HCT116 (cell line): ENCODE results near the gene PTGIR. TPM values are rescaled to one million over a fixed set of nuclear protein-coding genes. Genes with fewer than 3 reads are reported as not detected.

Experiments used
- ATAC-seq: fragments of 200-7000 bp; cut with Tn5 transposase; 2 replicates; pipeline ENCODE4 v1.9.1; 2020; ENCODE audit warnings: mild to moderate bottlenecking, moderate library complexity
- BruUV-seq: library from RNA; stranded (reverse); fragments of 400-500 nt; replicated peaks from 2 replicates; lab custom pipeline; 2021; lab: Mats Ljungman, UMichigan
- CTCF ChIA-PET: fragments of 300-600 bp; sonication (Branson Sonifier 250); formaldehyde crosslinking; loops from one replicate; lab custom pipeline; 2021; ENCODE audit warnings: antibody characterized with exemption; lab: Charles Lee
- POLR2A ChIA-PET: fragments of 300-600, 350-600 bp; sonication (Branson Sonifier 250); formaldehyde crosslinking; loops from one replicate; lab custom pipeline; 2021; ENCODE audit warnings: antibody characterized with exemption; lab: Charles Lee
- RAD21 ChIA-PET, 2 experiments: fragments of 300-600 bp; sonication (Branson Sonifier 250); formaldehyde crosslinking; loops; one replicate each; lab custom pipeline; 2023; ENCODE audit warnings: low total read pairs in 2 of 2; ENCODE audit not compliant: uncharacterized antibody in 2 of 2, unreplicated experiment in 2 of 2, low non-redundant PET in 1 of 2; lab: Charles Lee
- DNase-seq: peaks from one replicate; pipeline ENCODE4 v3.0.0-alpha.2; 2010; ENCODE audit warnings: low read depth, low spot score
- H2AFZ ChIP-seq: fragments of 200-600 bp; shearing (Covaris generic), sonication (generic); 2 replicates; pipeline ENCODE4 v1.6.1; 2017; ENCODE audit warnings: low read depth, mixed run types, mixed read lengths, antibody characterized with exemption, low read length; ENCODE audit not compliant: poor library complexity, severe bottlenecking
- H3K27ac ChIP-seq: 2 replicates; pipeline ENCODE4 v1.5.1; 2012; ENCODE audit warnings: low read depth, low read length
- H3K27me3 ChIP-seq: fragments of 200-600 bp; sonication (generic); 2 replicates; pipeline ENCODE4 v1.6.1; 2016; ENCODE audit warnings: mixed run types, low read length, mixed read lengths; ENCODE audit not compliant: insufficient read depth
- H3K36me3 ChIP-seq, 2 experiments: fragments of 200-500 bp in 1 of 2; fragments of 200-600 bp in 1 of 2; sonication (Bioruptor generic) in 1 of 2; sonication (generic) in 1 of 2; 2 replicates each; pipeline versions ENCODE4 v1.5.1 to v1.6.1; 2014 to 2016; ENCODE audit warnings: low read length in 2 of 2, inconsistent platforms in 1 of 2, mixed read lengths in 1 of 2, mixed run types in 1 of 2; ENCODE audit not compliant: insufficient read depth in 2 of 2, control insufficient read depth in 1 of 2
- H3K4me1 ChIP-seq, 2 experiments: fragments of 200-600 bp in 1 of 2; sonication (generic) in 1 of 2; 2 replicates each; pipeline versions ENCODE4 v1.5.1 to v1.6.1; 2012 to 2017; ENCODE audit warnings: low read length in 2 of 2, inconsistent platforms in 1 of 2, mild to moderate bottlenecking in 1 of 2, mixed read lengths in 1 of 2, mixed run types in 1 of 2, moderate library complexity in 1 of 2; ENCODE audit not compliant: insufficient read depth in 2 of 2, control insufficient read depth in 1 of 2
- H3K4me2 ChIP-seq: fragments of 200-600 bp; sonication (generic); 2 replicates; pipeline ENCODE4 v1.6.1; 2017; ENCODE audit warnings: mixed run types, low read length, mixed read lengths
- H3K4me3 ChIP-seq, 2 experiments: fragments of 200-600 bp in 1 of 2; sonication (generic) in 1 of 2; replicated peaks in 1 of 2; 2 replicates each; pipeline ENCODE4 v1.5.1; 2011 to 2016; ENCODE audit warnings: low read length in 2 of 2, control low read depth in 1 of 2, low read depth in 1 of 2, mild to moderate bottlenecking in 1 of 2, mixed read lengths in 1 of 2, mixed run types in 1 of 2
- H3K79me2 ChIP-seq: fragments of 200-600 bp; sonication (generic); 2 replicates; pipeline ENCODE4 v1.6.1; 2017; ENCODE audit warnings: mild to moderate bottlenecking, mixed run types, low read length, moderate library complexity, mixed read lengths; ENCODE audit not compliant: insufficient read depth
- H3K9ac ChIP-seq: fragments of 200-600 bp; sonication (generic); 2 replicates; pipeline ENCODE4 v1.6.1; 2016; ENCODE audit warnings: low read length, mixed read lengths
- H3K9me2 ChIP-seq: fragments of 200-600 bp; sonication (generic), shearing (Covaris generic); 2 replicates; pipeline ENCODE4 v1.6.1; 2017; ENCODE audit warnings: mixed run types, mild to moderate bottlenecking, moderate library complexity; ENCODE audit not compliant: insufficient read depth
- H3K9me3 ChIP-seq, 2 experiments: fragments of 200-500 bp in 1 of 2; fragments of 200-600 bp in 1 of 2; sonication (Bioruptor generic) in 1 of 2; sonication (generic) in 1 of 2; 2 replicates each; pipeline ENCODE4 v1.6.1; 2014 to 2017; ENCODE audit warnings: low read length in 2 of 2, mixed read lengths in 2 of 2, inconsistent platforms in 1 of 2, low read depth in 1 of 2, mild to moderate bottlenecking in 1 of 2, mixed run types in 1 of 2, moderate library complexity in 1 of 2; ENCODE audit not compliant: control insufficient read depth in 1 of 2, insufficient read depth in 1 of 2
- H4K20me1 ChIP-seq: fragments of 200-600 bp; sonication (generic), shearing (Covaris generic); 2 replicates; pipeline ENCODE4 v1.6.1; 2017; ENCODE audit warnings: mixed run types, mild to moderate bottlenecking, moderate library complexity; ENCODE audit not compliant: insufficient read depth
- CBX3 ChIP-seq: IDR thresholded peaks from 2 replicates; pipeline ENCODE4 v1.6.1; 2012; ENCODE audit warnings: low read depth
- CEBPB ChIP-seq: IDR thresholded peaks from 2 replicates; pipeline ENCODE4 v1.6.1; 2012; ENCODE audit warnings: low read depth
- CTCF ChIP-seq, 3 experiments: fragments of 200-600 bp in 1 of 3; sonication (generic) in 1 of 3; IDR thresholded peaks in 2 of 3; conservative IDR thresholded peaks in 1 of 3; 2 replicates each; pipeline ENCODE4 v1.5.1; 2012 to 2017; ENCODE audit warnings: low read depth in 2 of 3, low read length in 2 of 3, antibody characterized with exemption in 1 of 3, borderline replicate concordance in 1 of 3, control low read depth in 1 of 3, mild to moderate bottlenecking in 1 of 3, mixed read lengths in 1 of 3, mixed run types in 1 of 3, moderate library complexity in 1 of 3; ENCODE audit not compliant: insufficient read depth in 1 of 3
- EGR1 ChIP-seq: IDR thresholded peaks from 2 replicates; pipeline ENCODE4 v1.6.1; 2012; ENCODE audit warnings: low read depth
- ELF1 ChIP-seq: IDR thresholded peaks from 2 replicates; pipeline ENCODE4 v1.6.1; 2012; ENCODE audit warnings: low read depth, borderline replicate concordance
- EZH2 ChIP-seq: fragments of 200-600 bp; sonication (generic); IDR thresholded peaks from 2 replicates; pipeline ENCODE4 v1.6.1; 2017; ENCODE audit warnings: antibody characterized with exemption, mixed run types
- EZH2phosphoT487 ChIP-seq: fragments of 200-600 bp; IDR thresholded peaks from 2 replicates; pipeline ENCODE4 v1.6.1; 2018; ENCODE audit warnings: antibody characterized with exemption, borderline replicate concordance
- JUND ChIP-seq: IDR thresholded peaks from 2 replicates; pipeline ENCODE4 v1.6.1; 2012
- MAX ChIP-seq: IDR thresholded peaks from 2 replicates; pipeline ENCODE4 v1.6.1; 2012
- POLR2A ChIP-seq: IDR thresholded peaks from 2 replicates; pipeline ENCODE4 v1.7.0; 2011; ENCODE audit warnings: borderline replicate concordance; ENCODE audit not compliant: insufficient read depth, insufficient read length; ENCODE audit errors: extremely low read depth
- RAD21 ChIP-seq: IDR thresholded peaks from 2 replicates; pipeline ENCODE4 v1.6.1; 2012; ENCODE audit warnings: low read depth, mild to moderate bottlenecking
- SP1 ChIP-seq: IDR thresholded peaks from 2 replicates; pipeline ENCODE4 v1.6.1; 2012; ENCODE audit warnings: low read depth
- SRF ChIP-seq: IDR thresholded peaks from 2 replicates; pipeline ENCODE4 v1.6.1; 2012; ENCODE audit warnings: low read depth
- TCF7L2 ChIP-seq: IDR thresholded peaks from 2 replicates; pipeline ENCODE4 v1.7.0; 2011; ENCODE audit warnings: borderline replicate concordance, inconsistent platforms; ENCODE audit not compliant: insufficient read depth, insufficient read length; ENCODE audit errors: extremely low read depth
- ZBTB33 ChIP-seq: IDR thresholded peaks from 2 replicates; pipeline ENCODE4 v1.6.1; 2011; ENCODE audit warnings: mild to moderate bottlenecking, low read length, moderate library complexity; ENCODE audit not compliant: insufficient replicate concordance; ENCODE audit errors: extremely low read depth
- ZNF274 ChIP-seq: fragments of 200-500 bp; sonication (Bioruptor generic); IDR thresholded peaks from 2 replicates; pipeline ENCODE4 v1.6.1; 2014; ENCODE audit warnings: mild to moderate bottlenecking, low read depth, low read length, inconsistent platforms
- intact Hi-C: fragments of 100-400 bp; cut with micrococcal nuclease; formaldehyde crosslinking; loops from 2 replicates; pipeline ENCODE4 v1.10.0; 2022
- total RNA-seq: library from RNA; stranded (reverse); gene quantifications from one replicate; pipeline ENCODE4 v1.2.1, GENCODE V29; 2021; ENCODE audit not compliant: unreplicated experiment

Gene PTGIR
- total RNA-seq, 1 experiment from 2014 or later, result not detected

GRCh38 chr19:46626446-46626845, 1.6 kb upstream of the PTGIR start:
- RAD21 ChIA-PET, result no interaction called here
- Histone ChIP-seq H3K27ac (no peak overlapping the region), H3K9me2 (no peaks in the 10 kb centered on the region), H3K9ac (no peak overlapping the region), H3K79me2 (no peaks in the 10 kb centered on the region), H3K4me1 (peaks cover 0 to 13% of the 10 kb centered on the region in 2 experiments; a peak in 3 of 4 replicates), H3K27me3 (no peaks in the 10 kb centered on the region), H4K20me1 (no peaks in the 10 kb centered on the region), H2AFZ (no peak overlapping the region), H3K4me3 (no peak overlapping the region), H3K4me2 (no peak overlapping the region), H3K9me3 (no peaks in the 10 kb centered on the region), H3K36me3 (no peaks in the 10 kb centered on the region)
- POLR2A ChIA-PET, result no interaction called here
- CTCF ChIA-PET, result no interaction called here
- intact Hi-C loops, result no loop called here
- BruUV-seq, result no TSS peak
- ATAC-seq (no peak), DNase-seq (no peak)
- TF ChIP-seq ELF1 (no peak), MAX (no peak), CEBPB (no peak), EGR1 (no peak), ZNF274 (no peak), CTCF (IDR thresholded peaks at IDR 0.05 in 2 of 3, conservative IDR thresholded peaks at IDR 0.05 in 1 of 3; ENCODE audit: borderline replicate concordance in 1 of 3, insufficient read depth in 1 of 3, low read depth in 2 of 3, low read length in 2 of 3) (no peak), EZH2phosphoT487 (no peak), EZH2 (no peak), CBX3 (no peak), SRF (no peak), SP1 (no peak), TCF7L2 (no peak), POLR2A (no peak), RAD21 (no peak), ZBTB33 (no peak), JUND (no peak)
